Tibial artery (tissue), 4 donors: ENCODE results near the gene SLC24A4.

ENCODE experiments used
- DNase-seq, 2 donors: peaks; one replicate each; pipeline ENCODE4 v3.0.0-alpha.2; 2019
- H3K27ac ChIP-seq, 2 donors: fragments of 200-600 bp; sonication (generic) in 1 of 2; 1 replicate in 1 of 2; 2 replicates in 1 of 2; pipeline ENCODE4 v1.5.1; 2018 to 2019; ENCODE audit warnings: mild to moderate bottlenecking in 1 of 2
- H3K27me3 ChIP-seq, 2 donors: fragments of 200-600 bp; sonication (generic) in 1 of 2; one replicate each; pipeline versions ENCODE4 v1.5.1 to v1.6.0; 2016 to 2019
- H3K36me3 ChIP-seq, 3 donors: fragments of 200-600 bp; sonication (generic) in 2 of 3; one replicate each; pipeline ENCODE4 v1.5.1; 2016 to 2019; ENCODE audit warnings: mild to moderate bottlenecking in 2 of 3
- H3K4me1 ChIP-seq, 4 donors: fragments of 200-600 bp; sonication (generic) in 2 of 4; 1 replicate in 3 of 4; 2 replicates in 1 of 4; pipeline ENCODE4 v1.5.1; 2016 to 2019
- H3K4me3 ChIP-seq, 2 donors: fragments of 200-600 bp; sonication (generic) in 1 of 2; 1 replicate in 1 of 2; 2 replicates in 1 of 2; pipeline ENCODE4 v1.5.1; 2018 to 2019; ENCODE audit warnings: mild to moderate bottlenecking in 2 of 2
- H3K9me3 ChIP-seq, 3 donors: fragments of 200-600 bp; sonication (generic) in 1 of 3; one replicate each; pipeline ENCODE4 v1.5.1; 2016 to 2019
- CTCF ChIP-seq, 2 experiments: fragments of 200-600 bp in 1 of 2; fragments of 450-650 bp in 1 of 2; IDR thresholded peaks; one replicate each; pipeline ENCODE4 v1.5.1; 2017 to 2019; ENCODE audit warnings: antibody characterized with exemption in 2 of 2, mild to moderate bottlenecking in 1 of 2, moderate library complexity in 1 of 2
- intact Hi-C: fragments of 100-400 bp; cut with DNase I; formaldehyde crosslinking; loops from one replicate; pipeline ENCODE4 v1.15.0; 2023; ENCODE audit warnings: low total_unique reads

SLC24A4 gene

GRCh38 chr14:92449404-92450181, 126.6 kb downstream of the SLC24A4 start:
- no peaks in the 10 kb centered on the region for H3K27me3 ChIP-seq
- H3K4me3 ChIP-seq = no peak overlapping the region
- H3K27ac ChIP-seq = no peak overlapping the region
- H3K4me1 ChIP-seq = no peaks in the 10 kb centered on the region
- no peaks in the 10 kb centered on the region for H3K9me3 ChIP-seq
- peak in 1 of 2 donors; percentile 45 for DNase-seq
- no peaks in the 10 kb centered on the region for H3K36me3 ChIP-seq
- TF ChIP-seq CTCF (IDR thresholded peaks at IDR 0.05) = no peak
- intact Hi-C loops = loop anchor here (10.0 kb wide), 1 partner anchor 325 kb away; the partner anchor contains the start of genes CPSF2 and NDUFB1

- H3K36me3 ChIP-seq = no peaks in the 10 kb centered on the region
- TF ChIP-seq CTCF (IDR thresholded peaks at IDR 0.05) = no peak
- H3K9me3 ChIP-seq = no peaks in the 10 kb centered on the region
- intact Hi-C loops = loop anchor here (10.0 kb wide), 1 partner anchor 326 kb away; the partner anchor contains the start of genes CPSF2 and NDUFB1
- no peaks in the 10 kb centered on the region for H3K27me3 ChIP-seq
- peak in 1 of 2 donors; percentile 46 for DNase-seq
- no peak overlapping the region for H3K4me3 ChIP-seq
- H3K4me1 ChIP-seq = no peaks in the 10 kb centered on the region
- no peak overlapping the region for H3K27ac ChIP-seq
Observed at GRCh38 chr14:92450351-92451070, 127.5 kb downstream of the SLC24A4 start.

GRCh38 chr14:92451245-92451644, 128.3 kb downstream of the SLC24A4 start:
- peak in 1 of 2 donors; percentile 54 for DNase-seq
- no peaks in the 10 kb centered on the region for H3K9me3 ChIP-seq
- H3K27me3 ChIP-seq = no peaks in the 10 kb centered on the region
- no peak for TF ChIP-seq CTCF (IDR thresholded peaks at IDR 0.05)
- no peaks in the 10 kb centered on the region for H3K36me3 ChIP-seq
- H3K4me1 ChIP-seq = no peaks in the 10 kb centered on the region
- no peak overlapping the region for H3K4me3 ChIP-seq
- no peak overlapping the region for H3K27ac ChIP-seq
- intact Hi-C loops = loop anchor here (10.0 kb wide), 1 partner anchor 326 kb away; the partner anchor contains the start of genes CPSF2 and NDUFB1

- TF ChIP-seq CTCF (IDR thresholded peaks at IDR 0.05) = no peak
- H3K27me3 ChIP-seq = no peaks in the 10 kb centered on the region
- H3K4me3 ChIP-seq = no peak overlapping the region
- H3K27ac ChIP-seq = no peak overlapping the region
- no peaks in the 10 kb centered on the region for H3K9me3 ChIP-seq
- peak in 1 of 2 donors; percentile 45 for DNase-seq
- peaks cover 0 to 3% (median under 1%) of the 10 kb centered on the region in 4 donors for H3K4me1 ChIP-seq
- intact Hi-C loops = loop anchor here (10.0 kb wide), 1 partner anchor 327 kb away; the partner anchor contains the start of genes CPSF2 and NDUFB1
- no peaks in the 10 kb centered on the region for H3K36me3 ChIP-seq
Observed at GRCh38 chr14:92451755-92452154, 128.8 kb downstream of the SLC24A4 start.

DNA sequence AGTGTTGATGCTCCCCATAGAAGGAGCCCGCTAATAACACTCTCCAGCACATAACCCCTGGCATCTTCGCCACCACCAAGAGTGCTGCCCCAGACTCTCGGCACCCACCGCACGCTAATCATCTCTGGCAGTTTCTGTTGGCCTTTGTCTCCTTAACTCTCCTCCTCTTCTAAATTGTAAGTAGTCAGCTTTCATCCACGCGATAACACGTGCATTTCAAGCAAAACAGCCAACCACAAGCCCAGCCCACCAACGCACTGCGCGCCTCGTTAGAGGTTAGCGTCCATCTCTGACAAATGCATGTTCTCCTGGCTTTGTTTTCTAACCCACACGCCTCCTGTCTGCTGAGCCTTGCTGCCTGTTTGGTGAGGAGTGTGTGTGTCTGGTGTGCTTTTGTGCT, 129.5 kb downstream of the SLC24A4 start:
- H3K27me3 ChIP-seq = no peaks in the 10 kb centered on the region
- TF ChIP-seq CTCF (IDR thresholded peaks at IDR 0.05) = no peak
- H3K4me1 ChIP-seq = peaks cover 0 to 5% (median 2%) of the 10 kb centered on the region in 4 donors
- no peak overlapping the region for H3K4me3 ChIP-seq
- no peaks in the 10 kb centered on the region for H3K9me3 ChIP-seq
- no peak for DNase-seq
- H3K36me3 ChIP-seq = no peaks in the 10 kb centered on the region
- intact Hi-C loops = loop anchor here (10.0 kb wide), 1 partner anchor 328 kb away; the partner anchor contains the start of genes CPSF2 and NDUFB1
- H3K27ac ChIP-seq = no peak overlapping the region
